Measurements from ENCODE around the gene ZDHHC14. TPM values are rescaled to one million over a fixed set of nuclear protein-coding genes. Genes with fewer than 3 reads are reported as not detected.

ZDHHC14 gene
- total and polyA plus RNA-seq, 2 experiments from 2014 or later, result 7.5 to 10.1 TPM

DNA sequence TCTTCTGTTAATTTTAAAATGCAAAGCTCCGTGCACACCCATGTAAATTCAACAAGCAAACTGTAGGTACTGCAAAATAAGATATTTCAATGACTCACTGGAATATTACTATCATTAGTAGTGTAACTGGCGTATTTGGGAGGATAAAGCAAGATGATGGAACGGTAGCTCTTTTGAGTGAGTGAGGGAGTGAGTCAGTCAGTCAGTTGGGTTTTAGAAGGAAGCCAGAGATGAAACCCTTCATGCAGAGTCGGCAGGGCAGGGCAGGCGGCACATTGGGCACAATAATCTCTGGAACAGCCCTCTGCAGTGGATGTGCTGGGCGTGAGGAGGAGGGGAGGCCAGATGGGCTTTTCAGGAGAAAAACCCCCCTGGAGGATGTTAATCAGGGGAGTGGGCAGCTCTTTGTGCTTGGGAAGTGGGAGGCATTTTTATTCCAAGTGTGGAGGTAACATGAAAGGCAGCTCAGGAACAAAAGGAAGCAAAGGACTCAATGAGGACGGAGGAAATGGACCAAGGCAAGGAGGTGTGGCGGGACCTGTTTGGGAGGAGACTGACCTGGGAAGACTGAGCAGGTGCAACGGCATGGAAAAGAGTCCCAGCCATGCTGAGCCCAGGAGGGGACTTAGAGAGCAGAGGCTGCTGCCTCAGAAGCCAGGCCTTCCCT, 171.2 kb downstream of the ZDHHC14 start:
- Histone ChIP-seq H3K27me3 (no peaks in the 10 kb centered on the region), H3K27ac (no peak overlapping the region), H3K9me3 (ENCODE audit: low read depth) (no peaks in the 10 kb centered on the region), H3K4me3 (no peak overlapping the region), H3K4me1 (ENCODE audit: low read depth) (no peaks in the 10 kb centered on the region), H3K36me3 (no peaks in the 10 kb centered on the region)
- TF ChIP-seq, protein P1, sequence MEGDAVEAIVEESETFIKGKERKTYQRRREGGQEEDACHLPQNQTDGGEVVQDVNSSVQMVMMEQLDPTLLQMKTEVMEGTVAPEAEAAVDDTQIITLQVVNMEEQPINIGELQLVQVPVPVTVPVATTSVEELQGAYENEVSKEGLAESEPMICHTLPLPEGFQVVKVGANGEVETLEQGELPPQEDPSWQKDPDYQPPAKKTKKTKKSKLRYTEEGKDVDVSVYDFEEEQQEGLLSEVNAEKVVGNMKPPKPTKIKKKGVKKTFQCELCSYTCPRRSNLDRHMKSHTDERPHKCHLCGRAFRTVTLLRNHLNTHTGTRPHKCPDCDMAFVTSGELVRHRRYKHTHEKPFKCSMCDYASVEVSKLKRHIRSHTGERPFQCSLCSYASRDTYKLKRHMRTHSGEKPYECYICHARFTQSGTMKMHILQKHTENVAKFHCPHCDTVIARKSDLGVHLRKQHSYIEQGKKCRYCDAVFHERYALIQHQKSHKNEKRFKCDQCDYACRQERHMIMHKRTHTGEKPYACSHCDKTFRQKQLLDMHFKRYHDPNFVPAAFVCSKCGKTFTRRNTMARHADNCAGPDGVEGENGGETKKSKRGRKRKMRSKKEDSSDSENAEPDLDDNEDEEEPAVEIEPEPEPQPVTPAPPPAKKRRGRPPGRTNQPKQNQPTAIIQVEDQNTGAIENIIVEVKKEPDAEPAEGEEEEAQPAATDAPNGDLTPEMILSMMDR (IDR thresholded peaks at IDR 0.05; ENCODE audit: low read depth, low read length), result no peak
- no peak for DNase-seq (ENCODE audit: low read depth in 1 of 2, low spot score in 1 of 2)

DNA sequence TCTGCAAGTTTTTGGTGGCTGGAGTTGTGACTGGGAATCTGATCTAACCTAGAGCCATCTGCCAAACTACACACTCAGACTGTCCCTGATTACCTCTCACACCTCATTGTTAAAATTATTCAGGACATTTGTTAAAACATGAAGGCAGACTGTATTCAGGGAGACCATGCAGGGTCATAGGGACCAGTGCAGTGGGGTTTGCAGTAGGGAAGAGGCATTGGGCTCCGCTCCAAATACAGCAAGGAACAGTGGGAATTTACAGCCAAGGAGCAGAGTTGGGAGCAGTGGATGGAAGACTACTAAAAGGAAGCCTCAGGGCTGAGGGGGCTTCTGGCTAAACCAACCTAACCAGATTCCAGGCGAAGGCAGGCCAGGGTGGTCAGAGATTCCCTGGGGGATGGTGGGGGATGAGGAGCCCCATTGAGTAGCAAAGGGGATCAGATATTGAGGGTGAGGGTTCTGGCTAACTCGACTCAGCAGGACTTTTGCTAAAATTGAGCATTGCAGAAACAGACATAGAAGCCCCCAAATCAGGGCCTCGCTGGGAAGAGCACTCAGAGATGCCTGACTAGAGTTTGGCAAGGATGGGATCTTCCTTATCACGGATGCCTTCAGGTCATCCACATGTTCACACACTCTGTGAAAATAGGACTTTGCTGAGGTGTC, 172.0 kb downstream of the ZDHHC14 start:
- TF ChIP-seq, protein P1 (IDR thresholded peaks at IDR 0.05; ENCODE audit: low read depth, low read length), result no peak
- no peaks in the 10 kb centered on the region for H3K4me1 ChIP-seq (ENCODE audit: low read depth)
- DNase-seq (ENCODE audit: low read depth in 1 of 2, low spot score in 1 of 2), result no peak
- no peaks in the 10 kb centered on the region for H3K9me3 ChIP-seq (ENCODE audit: low read depth)
- no peak overlapping the region for H3K4me3 ChIP-seq
- no peak overlapping the region for H3K27ac ChIP-seq
- H3K27me3 ChIP-seq, result no peaks in the 10 kb centered on the region
- no peaks in the 10 kb centered on the region for H3K36me3 ChIP-seq

DNA sequence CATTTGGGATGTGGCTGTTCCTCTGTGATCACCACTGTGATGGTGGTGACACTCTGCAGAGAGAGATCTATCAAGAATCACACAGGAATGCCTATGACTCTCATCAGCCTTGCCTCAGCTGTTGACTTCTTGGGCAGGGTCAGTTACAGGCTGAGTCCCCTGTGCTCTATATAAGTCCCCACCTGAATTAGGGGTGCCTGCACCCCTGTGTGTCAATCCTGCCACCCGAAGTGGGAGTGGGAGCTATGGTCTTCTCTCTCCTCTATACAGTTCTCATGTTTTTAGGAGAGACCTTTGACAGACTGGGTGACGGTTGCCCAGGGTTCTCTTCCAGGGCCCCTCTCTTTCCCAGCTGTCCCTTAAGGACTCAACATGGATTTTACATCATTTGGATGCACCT, 173.8 kb downstream of the ZDHHC14 start:
- no peaks in the 10 kb centered on the region for H3K9me3 ChIP-seq (ENCODE audit: low read depth)
- no peak overlapping the region for H3K4me3 ChIP-seq
- H3K36me3 ChIP-seq, result no peaks in the 10 kb centered on the region
- TF ChIP-seq, protein P1 (IDR thresholded peaks at IDR 0.05; ENCODE audit: low read depth, low read length), result no peak
- no peaks in the 10 kb centered on the region for H3K4me1 ChIP-seq (ENCODE audit: low read depth)
- no peak for DNase-seq (ENCODE audit: low read depth in 1 of 2, low spot score in 1 of 2)
- H3K27me3 ChIP-seq, result no peaks in the 10 kb centered on the region
- no peak overlapping the region for H3K27ac ChIP-seq

DNA sequence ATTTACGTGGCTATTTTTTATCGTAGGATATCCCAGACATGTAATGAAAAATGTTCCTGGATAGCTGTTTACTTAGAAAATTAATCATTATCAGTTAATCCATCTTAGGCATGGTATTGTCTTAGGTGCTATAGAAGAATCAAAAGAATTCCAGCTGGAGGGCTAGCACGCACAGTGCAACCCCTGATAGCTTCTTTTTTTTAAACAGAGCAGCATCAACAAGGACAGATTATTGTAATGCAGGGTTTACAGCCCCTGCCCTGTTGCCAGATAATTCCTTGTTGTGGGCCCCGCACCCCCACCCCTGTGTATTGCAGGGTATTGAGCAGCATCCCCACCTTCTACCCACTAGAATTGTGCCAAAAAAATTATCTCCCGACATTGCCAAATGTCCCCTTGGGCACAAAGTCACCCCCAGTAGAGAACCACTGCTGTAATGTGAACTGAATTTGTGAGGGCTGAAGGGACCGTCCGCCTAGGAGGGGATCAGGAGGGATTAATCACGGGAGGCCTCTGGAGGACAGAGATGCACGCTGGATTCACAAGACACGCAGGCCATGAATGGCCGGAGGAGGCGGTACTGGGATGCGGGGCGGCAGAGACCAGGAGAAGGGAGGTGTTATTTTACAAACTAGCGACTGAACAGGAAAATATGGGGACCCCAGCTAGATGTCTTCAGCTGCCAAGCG, 174.6 kb downstream of the ZDHHC14 start:
- no peak for DNase-seq (ENCODE audit: low read depth in 1 of 2, low spot score in 1 of 2)
- TF ChIP-seq, protein P1 (IDR thresholded peaks at IDR 0.05; ENCODE audit: low read depth, low read length), result no peak
- no peak overlapping the region for H3K27ac ChIP-seq

DNA sequence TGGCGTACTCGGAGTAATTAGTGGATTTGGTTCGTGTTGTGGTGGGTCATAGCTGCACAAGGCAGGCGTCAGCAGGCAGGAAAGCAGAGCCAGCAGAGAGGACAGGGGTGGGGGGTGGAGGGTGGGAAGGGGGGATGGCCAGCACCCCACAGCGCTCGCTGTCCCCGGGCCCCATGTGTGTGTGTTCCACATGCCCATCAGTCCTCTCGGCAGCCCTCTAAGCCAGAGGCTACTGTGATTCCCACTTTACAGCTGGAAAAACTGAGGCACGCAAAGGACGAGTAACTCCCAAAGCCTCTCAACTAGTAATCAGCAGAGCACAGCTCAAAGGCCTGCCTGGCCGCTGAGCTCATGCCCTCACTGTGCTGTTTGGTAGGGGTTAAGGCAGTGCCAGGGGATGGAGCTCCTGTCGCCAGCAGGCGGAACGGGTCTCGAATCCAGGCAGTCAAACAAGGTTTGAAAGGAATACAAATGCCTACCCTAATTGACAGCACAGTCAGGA, 175.2 kb downstream of the ZDHHC14 start:
- DNase-seq (ENCODE audit: low read depth in 1 of 2, low spot score in 1 of 2), result no peak
- H3K27me3 ChIP-seq, result no peaks in the 10 kb centered on the region
- no peak overlapping the region for H3K27ac ChIP-seq
- no peaks in the 10 kb centered on the region for H3K36me3 ChIP-seq
- H3K4me1 ChIP-seq (ENCODE audit: low read depth), result no peaks in the 10 kb centered on the region
- H3K9me3 ChIP-seq (ENCODE audit: low read depth), result no peaks in the 10 kb centered on the region
- TF ChIP-seq, protein P1 (IDR thresholded peaks at IDR 0.05; ENCODE audit: low read depth, low read length), result no peak
- no peak overlapping the region for H3K4me3 ChIP-seq

More for the DNA sequence above, 174.6 kb downstream of the ZDHHC14 start:
- Histone ChIP-seq H3K27me3 (no peaks in the 10 kb centered on the region), H3K4me3 (no peak overlapping the region), H3K36me3 (no peaks in the 10 kb centered on the region), H3K9me3 (ENCODE audit: low read depth) (no peaks in the 10 kb centered on the region), H3K4me1 (ENCODE audit: low read depth) (no peaks in the 10 kb centered on the region)
